NCI-H146 (cell line): ENCODE results near the gene NONO.
"Not testable (repeated sequence)": the region's sequence is repeated elsewhere in the genome, so short reads cannot be mapped to it uniquely, and the experiment has no call there.

Experiments
- DNase-seq: peaks from one replicate; lab custom pipeline; 2025; lab: John Stamatoyannopoulos, UW

NONO gene

GRCh38 chrX:71291381-71291780 is 7.9 kb downstream of the NONO start:
- DNase-seq: no peak

- DNase-seq: no peak
These were observed 9.4 kb downstream of the NONO start for GRCh38 chrX:71292669-71293365.

- DNase-seq: no peak
These were observed 13.4 kb downstream of the NONO start for GRCh38 chrX:71296806-71297205.

GRCh38 chrX:71298119-71298518 is 14.7 kb downstream of the NONO start:
- DNase-seq: no peak

GRCh38 chrX:71300064-71300463 is 16.6 kb downstream of the NONO start:
- DNase-seq: not testable (repeated sequence)

GRCh38 chrX:71300495-71300894 is 17.1 kb downstream of the NONO start:
- DNase-seq: not testable (repeated sequence)

GRCh38 chrX:71301195-71301924 is 17.9 kb downstream of the NONO start, which contains the start of gene ITGB1BP2:
Gene ITGB1BP2, plus strand, starts transcription at chrX:71301750. Its CDS starts 57 bp downstream, at chrX:71301807.
- DNase-seq: no peak

GRCh38 chrX:71302461-71303213 is 19.2 kb downstream of the NONO start:
- DNase-seq: no peak

- DNase-seq: no peak
These were observed 21.1 kb downstream of the NONO start for GRCh38 chrX:71304561-71304960.

- DNase-seq: no peak
These were observed 32.5 kb downstream of the NONO start for GRCh38 chrX:71315917-71316316.

- DNase-seq: not testable (repeated sequence)
These were observed 33.5 kb downstream of the NONO start for GRCh38 chrX:71316959-71317358.

GRCh38 chrX:71320126-71320525 is 36.7 kb downstream of the NONO start:
- DNase-seq: no peak

GRCh38 chrX:71321731-71322130 is 38.3 kb downstream of the NONO start:
- no peak for DNase-seq

- not testable (repeated sequence) for DNase-seq
These were observed 41.0 kb downstream of the NONO start for GRCh38 chrX:71324452-71324851.

GRCh38 chrX:71326394-71326793 is 43.0 kb downstream of the NONO start:
- DNase-seq: no peak

- not testable (repeated sequence) for DNase-seq
These were observed 65.8 kb downstream of the NONO start for GRCh38 chrX:71349151-71349665.

- not testable (repeated sequence) for DNase-seq
These were observed 66.4 kb downstream of the NONO start for GRCh38 chrX:71349867-71350266.
